Panc1 (cell line): ENCODE results near the gene ROBO1. TPM values are rescaled to one million over a fixed set of nuclear protein-coding genes. Genes with fewer than 3 reads are reported as not detected.

Experiments used
- ATAC-seq: fragments of 200-7000 bp; cut with Tn5 transposase; 2 replicates; pipeline ENCODE4 v1.9.1; 2020; ENCODE audit warnings: mild to moderate bottlenecking, moderate library complexity
- BruUV-seq: library from RNA; stranded (reverse); fragments of 400-500 nt; replicated peaks from 2 replicates; lab custom pipeline; 2021; lab: Mats Ljungman, UMichigan
- CTCF ChIA-PET: fragments of 300-600 bp; sonication (Branson Sonifier 250); formaldehyde crosslinking; loops from one replicate; lab custom pipeline; 2022; ENCODE audit warnings: antibody characterized with exemption; lab: Charles Lee
- POLR2A ChIA-PET: fragments of 300-600 bp; sonication (Branson Sonifier 250); formaldehyde crosslinking; loops from one replicate; lab custom pipeline; 2022; ENCODE audit warnings: antibody characterized with exemption; lab: Charles Lee
- DNase-seq: peaks from one replicate; pipeline ENCODE4 v3.0.0-alpha.2; 2010; ENCODE audit warnings: low read depth, low spot score
- H3K27ac ChIP-seq: 2 replicates; pipeline ENCODE4 v1.5.1; 2011; ENCODE audit warnings: mild to moderate bottlenecking, low read length, inconsistent platforms
- H3K27me3 ChIP-seq: fragments of 200-500 bp; sonication (Bioruptor generic); 2 replicates; pipeline ENCODE4 v1.6.0; 2014; ENCODE audit warnings: low read length, inconsistent platforms; ENCODE audit not compliant: control insufficient read depth, insufficient read depth
- H3K36me3 ChIP-seq: fragments of 200-500 bp; sonication (Bioruptor generic); 2 replicates; pipeline ENCODE4 v1.5.1; 2014; ENCODE audit warnings: inconsistent platforms, mild to moderate bottlenecking, low read length, moderate library complexity; ENCODE audit not compliant: control insufficient read depth, insufficient read depth
- H3K4me1 ChIP-seq: 2 replicates; pipeline ENCODE4 v1.5.1; 2011; ENCODE audit warnings: inconsistent platforms, mild to moderate bottlenecking, low read length, moderate library complexity; ENCODE audit not compliant: control insufficient read depth, insufficient read depth
- H3K4me3 ChIP-seq, 2 experiments: 2 replicates each; pipeline ENCODE4 v1.5.1; 2011 to 2012; ENCODE audit warnings: low read depth in 2 of 2, low read length in 2 of 2, mild to moderate bottlenecking in 2 of 2, inconsistent platforms in 1 of 2, moderate library complexity in 1 of 2
- H3K9me3 ChIP-seq: fragments of 200-500 bp; sonication (Bioruptor generic); 2 replicates; pipeline ENCODE4 v1.5.1; 2014; ENCODE audit warnings: low read depth, mild to moderate bottlenecking, inconsistent platforms, low read length, moderate library complexity; ENCODE audit not compliant: control insufficient read depth, insufficient read depth
- CTCF ChIP-seq: fragments of 450-650 bp; IDR thresholded peaks from 2 replicates; pipeline ENCODE4 v1.5.1; 2017; ENCODE audit warnings: mild to moderate bottlenecking
- POLR2AphosphoS5 ChIP-seq: IDR thresholded peaks from 2 replicates; pipeline ENCODE4 v1.6.1; 2012; ENCODE audit warnings: mild to moderate bottlenecking, low read depth, low read length, moderate library complexity
- REST ChIP-seq, 2 experiments: IDR thresholded peaks; 2 replicates each; pipeline ENCODE4 v1.6.1; 2011 to 2012; ENCODE audit warnings: low read depth in 2 of 2, control low read depth in 1 of 2, low read length in 1 of 2, mild to moderate bottlenecking in 1 of 2, moderate library complexity in 1 of 2; ENCODE audit not compliant: insufficient read depth in 1 of 2
- SIN3A ChIP-seq: IDR thresholded peaks from 2 replicates; pipeline ENCODE4 v1.6.1; 2012; ENCODE audit warnings: low read depth, mild to moderate bottlenecking, low read length, moderate library complexity, borderline replicate concordance; ENCODE audit not compliant: insufficient read depth
- TCF7L2 ChIP-seq: IDR thresholded peaks from 2 replicates; pipeline ENCODE4 v1.6.1; 2011; ENCODE audit warnings: mild to moderate bottlenecking, low read depth, low read length, inconsistent platforms
- in situ Hi-C: cut with HindIII; loops from 2 replicates; pipeline ENCODE4 v1.10.0; 2016; ENCODE audit warnings: low sequenced_read_pairs, low pct_unique_long_range_greater_than_20kb
- intact Hi-C: fragments of 100-400 bp; cut with micrococcal nuclease; formaldehyde crosslinking; loops from one replicate; pipeline ENCODE4 v1.10.0; 2022; ENCODE audit not compliant: unreplicated experiment
- total RNA-seq: library from RNA; stranded (reverse); gene quantifications from one replicate; pipeline ENCODE4 v1.2.1, GENCODE V29; 2021; ENCODE audit not compliant: unreplicated experiment

Gene ROBO1
- total RNA-seq, 1 experiment from 2014 or later = 61.6 TPM

DNA sequence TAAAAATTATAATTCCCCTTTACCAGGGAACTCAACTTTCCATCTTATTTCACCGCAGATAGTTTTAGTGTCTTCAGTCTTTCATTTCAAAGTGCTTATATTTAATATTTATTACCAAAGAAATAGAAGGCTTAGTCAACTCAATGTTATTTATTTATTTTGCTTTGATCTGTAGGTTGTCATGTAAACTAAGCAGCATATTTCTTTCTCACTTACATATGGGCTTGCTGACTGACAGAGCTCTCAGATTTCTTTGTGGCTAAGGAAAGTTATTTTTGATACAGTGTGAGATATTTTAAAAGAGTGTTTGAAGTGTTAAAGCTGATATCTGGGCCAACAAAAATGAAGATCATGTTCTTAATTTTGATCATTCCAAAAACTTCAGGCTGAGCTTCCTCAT is 331.4 kb downstream of the ROBO1 start:
- Histone ChIP-seq H3K27me3 (no peaks in the 10 kb centered on the region), H3K4me1 (no peaks in the 10 kb centered on the region), H3K4me3 (no peak overlapping the region), H3K36me3 (no peaks in the 10 kb centered on the region), H3K27ac (no peak overlapping the region), H3K9me3 (no peaks in the 10 kb centered on the region)
- DNase-seq (no peak), ATAC-seq (no peak)
- intact Hi-C loops = no loop called here
- POLR2A ChIA-PET = interaction anchor here (0.5 kb wide), 1 partner anchor 763 kb away, joined by 5 read pairs; no protein-coding TSS in a partner anchor
- TF ChIP-seq REST (IDR thresholded peaks at IDR 0.05; ENCODE audit: insufficient read depth in 1 of 2, low read depth in 2 of 2, low read length in 1 of 2) = no peak
- no peak for TF ChIP-seq POLR2AphosphoS5
- TF ChIP-seq SIN3A = no peak
- TF ChIP-seq CTCF = no peak
- no peak for TF ChIP-seq TCF7L2
- BruUV-seq = no TSS peak
- in situ Hi-C loops = no loop called here
- CTCF ChIA-PET = no interaction called here

GRCh38 chr3:79427081-79427480 is 340.7 kb downstream of the ROBO1 start:
- no peak for TF ChIP-seq REST (IDR thresholded peaks at IDR 0.05; ENCODE audit: insufficient read depth in 1 of 2, low read depth in 2 of 2, low read length in 1 of 2)
- no peak for TF ChIP-seq SIN3A
- TF ChIP-seq POLR2AphosphoS5 = no peak
- TF ChIP-seq CTCF = no peak
- no peak for TF ChIP-seq TCF7L2
- H3K27ac ChIP-seq = no peak overlapping the region
- ChIA-PET CTCF (no interaction called here), POLR2A (no interaction called here)
- in situ Hi-C loops = no loop called here
- no TSS peak for BruUV-seq
- intact Hi-C loops = no loop called here
- DNase-seq = no peak
- no peaks in the 10 kb centered on the region for H3K36me3 ChIP-seq
- H3K9me3 ChIP-seq = no peaks in the 10 kb centered on the region
- H3K27me3 ChIP-seq = no peaks in the 10 kb centered on the region
- H3K4me1 ChIP-seq = no peaks in the 10 kb centered on the region
- H3K4me3 ChIP-seq = no peak overlapping the region
- no peak for ATAC-seq
